ENCODE data around the gene PRR9. TPM values are rescaled to one million over a fixed set of nuclear protein-coding genes. Genes with fewer than 3 reads are reported as not detected.

The PRR9 gene
- total RNA-seq, 1 donor, result not detected

DNA sequence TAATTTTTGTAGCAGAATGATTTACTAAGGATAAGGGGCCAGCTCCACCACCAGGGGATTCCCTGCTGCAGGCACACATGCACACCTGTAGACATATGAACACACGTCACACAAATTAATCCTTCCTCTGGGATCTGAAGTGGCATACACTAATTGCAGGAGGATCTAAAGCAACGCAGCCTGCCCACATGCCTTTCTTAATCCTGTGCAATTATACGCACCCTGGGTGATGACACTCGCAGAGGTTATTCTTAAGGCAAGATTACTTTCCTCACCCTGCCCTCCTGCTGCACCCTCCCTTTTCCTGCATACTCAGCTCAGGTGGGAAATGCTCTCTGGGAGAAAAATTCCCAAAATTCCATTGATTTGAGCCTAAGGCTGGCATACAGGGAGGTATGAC, 34.6 kb downstream of the PRR9 start:
- Histone ChIP-seq H3K27me3 (ENCODE audit: insufficient read depth, low read length) (no peaks in the 10 kb centered on the region), H3K36me3 (ENCODE audit: insufficient read depth, low read length) (no peaks in the 10 kb centered on the region), H3K79me2 (ENCODE audit: insufficient read depth, low read length) (no peaks in the 10 kb centered on the region), H3K27ac (ENCODE audit: low read depth, low read length) (no peak overlapping the region), H3K4me3 (ENCODE audit: insufficient read depth, low read length) (no peak overlapping the region), H2AFZ (ENCODE audit: low read length) (no peak overlapping the region), H4K20me1 (ENCODE audit: insufficient read depth, low read length) (no peaks in the 10 kb centered on the region), H3K4me1 (ENCODE audit: insufficient read depth, low read length) (no peaks in the 10 kb centered on the region), H3K9me3 (ENCODE audit: low read depth, low read length) (no peaks in the 10 kb centered on the region), H3K4me2 (ENCODE audit: insufficient read depth, low read length) (no peak overlapping the region)
- DNase-seq (ENCODE audit: insufficient read length, low spot score, missing footprints), result no peak
- TF ChIP-seq, protein P1, sequence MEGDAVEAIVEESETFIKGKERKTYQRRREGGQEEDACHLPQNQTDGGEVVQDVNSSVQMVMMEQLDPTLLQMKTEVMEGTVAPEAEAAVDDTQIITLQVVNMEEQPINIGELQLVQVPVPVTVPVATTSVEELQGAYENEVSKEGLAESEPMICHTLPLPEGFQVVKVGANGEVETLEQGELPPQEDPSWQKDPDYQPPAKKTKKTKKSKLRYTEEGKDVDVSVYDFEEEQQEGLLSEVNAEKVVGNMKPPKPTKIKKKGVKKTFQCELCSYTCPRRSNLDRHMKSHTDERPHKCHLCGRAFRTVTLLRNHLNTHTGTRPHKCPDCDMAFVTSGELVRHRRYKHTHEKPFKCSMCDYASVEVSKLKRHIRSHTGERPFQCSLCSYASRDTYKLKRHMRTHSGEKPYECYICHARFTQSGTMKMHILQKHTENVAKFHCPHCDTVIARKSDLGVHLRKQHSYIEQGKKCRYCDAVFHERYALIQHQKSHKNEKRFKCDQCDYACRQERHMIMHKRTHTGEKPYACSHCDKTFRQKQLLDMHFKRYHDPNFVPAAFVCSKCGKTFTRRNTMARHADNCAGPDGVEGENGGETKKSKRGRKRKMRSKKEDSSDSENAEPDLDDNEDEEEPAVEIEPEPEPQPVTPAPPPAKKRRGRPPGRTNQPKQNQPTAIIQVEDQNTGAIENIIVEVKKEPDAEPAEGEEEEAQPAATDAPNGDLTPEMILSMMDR (IDR thresholded peaks at IDR 0.05; ENCODE audit: extremely low read depth, low read depth, low read length), result no peak

DNA sequence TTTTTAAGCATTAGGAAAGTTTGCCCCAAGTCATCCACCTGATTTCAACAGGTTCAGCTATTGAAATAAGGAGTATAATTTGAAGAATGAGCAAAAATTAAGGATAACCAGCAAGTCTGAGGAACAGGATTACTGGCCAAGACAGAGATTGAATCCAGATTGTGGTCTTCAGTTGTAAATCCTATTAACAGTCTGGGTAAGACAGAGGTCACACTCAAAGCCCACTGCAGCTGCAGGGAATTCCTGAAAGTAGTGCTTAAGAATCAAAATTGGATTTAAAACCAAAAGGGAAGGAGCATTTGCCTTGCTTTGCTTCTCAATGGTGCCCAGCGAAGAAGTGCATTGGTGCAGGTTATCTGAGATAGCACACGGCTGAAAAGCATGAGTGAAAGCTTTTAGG, 35.7 kb downstream of the PRR9 start:
- Histone ChIP-seq H3K27ac (ENCODE audit: low read depth, low read length) (no peak overlapping the region), H3K4me1 (ENCODE audit: insufficient read depth, low read length) (no peaks in the 10 kb centered on the region), H3K36me3 (ENCODE audit: insufficient read depth, low read length) (no peaks in the 10 kb centered on the region), H3K9me3 (ENCODE audit: low read depth, low read length) (no peaks in the 10 kb centered on the region), H3K27me3 (ENCODE audit: insufficient read depth, low read length) (no peaks in the 10 kb centered on the region), H4K20me1 (ENCODE audit: insufficient read depth, low read length) (no peaks in the 10 kb centered on the region), H3K4me3 (ENCODE audit: insufficient read depth, low read length) (no peak overlapping the region), H3K79me2 (ENCODE audit: insufficient read depth, low read length) (no peaks in the 10 kb centered on the region), H3K4me2 (ENCODE audit: insufficient read depth, low read length) (no peak overlapping the region), H2AFZ (ENCODE audit: low read length) (no peak overlapping the region)
- TF ChIP-seq, protein P1 (IDR thresholded peaks at IDR 0.05; ENCODE audit: extremely low read depth, low read depth, low read length), result no peak
- DNase-seq (ENCODE audit: insufficient read length, low spot score, missing footprints), result no peak

DNA sequence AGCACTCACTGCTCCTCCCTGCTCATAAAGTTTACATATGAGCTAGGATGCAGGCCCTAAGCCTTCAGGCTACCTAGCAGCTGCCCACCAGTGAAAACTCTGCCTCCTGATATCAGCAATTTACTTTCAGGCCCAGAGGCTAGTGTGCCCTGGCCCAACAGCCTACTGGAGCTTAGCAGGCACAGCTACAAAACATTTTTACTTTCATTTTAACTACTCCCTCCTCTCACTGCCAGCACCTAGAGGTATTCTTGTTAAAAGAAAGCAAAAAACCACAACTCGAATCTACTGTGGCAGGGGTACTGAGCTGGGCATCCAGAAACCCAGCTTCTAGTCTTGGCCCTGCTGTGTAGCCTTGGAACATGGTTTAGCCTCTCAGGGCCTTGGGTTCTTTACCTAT, 36.3 kb downstream of the PRR9 start:
- Histone ChIP-seq H3K27ac (ENCODE audit: low read depth, low read length) (no peak overlapping the region), H3K4me1 (ENCODE audit: insufficient read depth, low read length) (no peaks in the 10 kb centered on the region), H4K20me1 (ENCODE audit: insufficient read depth, low read length) (no peaks in the 10 kb centered on the region), H3K9me3 (ENCODE audit: low read depth, low read length) (no peaks in the 10 kb centered on the region), H2AFZ (ENCODE audit: low read length) (no peak overlapping the region), H3K4me2 (ENCODE audit: insufficient read depth, low read length) (no peak overlapping the region), H3K27me3 (ENCODE audit: insufficient read depth, low read length) (no peaks in the 10 kb centered on the region), H3K36me3 (ENCODE audit: insufficient read depth, low read length) (no peaks in the 10 kb centered on the region), H3K4me3 (ENCODE audit: insufficient read depth, low read length) (no peak overlapping the region), H3K79me2 (ENCODE audit: insufficient read depth, low read length) (no peaks in the 10 kb centered on the region)
- TF ChIP-seq, protein P1 (IDR thresholded peaks at IDR 0.05; ENCODE audit: extremely low read depth, low read depth, low read length), result no peak
- DNase-seq (ENCODE audit: insufficient read length, low spot score, missing footprints), result no peak

DNA sequence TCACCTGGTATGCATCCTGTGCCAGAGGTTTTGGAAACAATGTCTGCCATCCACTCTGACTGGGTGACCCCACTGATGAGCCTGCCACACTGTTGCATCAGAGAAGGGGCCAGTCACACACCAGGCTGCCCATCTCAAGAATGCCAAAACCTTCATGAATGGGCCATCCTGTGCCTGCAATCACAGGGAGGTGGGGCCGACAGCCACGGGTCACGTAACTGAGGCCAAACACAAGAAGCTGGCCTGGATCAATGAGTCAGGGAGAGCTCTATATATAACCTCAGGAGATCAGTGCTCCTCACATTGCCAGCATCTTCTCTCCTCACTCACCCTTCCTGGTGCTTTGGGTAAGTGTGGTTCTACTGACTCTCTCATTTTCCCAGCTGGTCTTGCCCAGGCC, 42.0 kb downstream of the PRR9 start, which contains the start of gene LORICRIN:
TSS of gene LORICRIN (plus strand) at position 301 of the 400 bp plus-strand sequence. CDS start 1,263 bp downstream, outside the sequence.
- H4K20me1 ChIP-seq (ENCODE audit: insufficient read depth, low read length), result no peaks in the 10 kb centered on the region
- no peak within 1 kb of the TSS for H3K4me2 ChIP-seq (ENCODE audit: insufficient read depth, low read length)
- TF ChIP-seq, protein P1 (IDR thresholded peaks at IDR 0.05; ENCODE audit: extremely low read depth, low read depth, low read length), result no peak
- peaks cover 37% of the 10 kb centered on the region for H3K27me3 ChIP-seq (ENCODE audit: insufficient read depth, low read length)
- no peak within 1 kb of the TSS for H3K27ac ChIP-seq (ENCODE audit: low read depth, low read length)
- peaks cover 7% of the 10 kb centered on the region for H3K4me1 ChIP-seq (ENCODE audit: insufficient read depth, low read length)
- H3K79me2 ChIP-seq (ENCODE audit: insufficient read depth, low read length), result no peaks in the 10 kb centered on the region
- no peak for DNase-seq (ENCODE audit: insufficient read length, low spot score, missing footprints)
- no peaks in the 10 kb centered on the region for H3K36me3 ChIP-seq (ENCODE audit: insufficient read depth, low read length)
- no peaks in the 10 kb centered on the region for H3K9me3 ChIP-seq (ENCODE audit: low read depth, low read length)
- no peak within 1 kb of the TSS for H2AFZ ChIP-seq (ENCODE audit: low read length)
- no peak within 1 kb of the TSS for H3K4me3 ChIP-seq (ENCODE audit: insufficient read depth, low read length)
